HAP-1 (cell line): ENCODE results near the gene DKK3.

Experiments used
- DNase-seq, 2 experiments: peaks; one replicate each; pipeline ENCODE4 v3.0.0-alpha.2; 2016 to 2020; ENCODE audit warnings: low spot score in 2 of 2
- H3K27me3 ChIP-seq: fragments of 250-450 bp; sonication (Bioruptor Pico); 2 replicates; pipeline ENCODE4 v1.5.1; 2020; ENCODE audit warnings: low read depth, mild to moderate bottlenecking, moderate library complexity
- H3K36me3 ChIP-seq: fragments of 250-450 bp; sonication (Bioruptor Pico); replicated peaks from 2 replicates; pipeline ENCODE4 v1.5.1; 2020; ENCODE audit warnings: mild to moderate bottlenecking
- H3K4me1 ChIP-seq: fragments of 250-450 bp; sonication (Bioruptor Pico); 2 replicates; pipeline ENCODE4 v1.5.1; 2020; ENCODE audit warnings: mild to moderate bottlenecking
- H3K4me3 ChIP-seq: fragments of 250-450 bp; sonication (Bioruptor Pico); 2 replicates; pipeline ENCODE4 v1.5.1; 2020; ENCODE audit warnings: mild to moderate bottlenecking, moderate library complexity
- H3K9me3 ChIP-seq: fragments of 250-450 bp; sonication (Bioruptor Pico); 2 replicates; pipeline ENCODE4 v1.5.1; 2020; ENCODE audit warnings: mild to moderate bottlenecking, moderate library complexity
- in situ Hi-C: fragments of 300-500 bp; cut with MboI; formaldehyde crosslinking; loops from 3 replicates; pipeline ENCODE4 v1.14.3; 2020; ENCODE audit warnings: low sequenced_read_pairs, inconsistent platforms, mixed read lengths

The DKK3 gene

DNA sequence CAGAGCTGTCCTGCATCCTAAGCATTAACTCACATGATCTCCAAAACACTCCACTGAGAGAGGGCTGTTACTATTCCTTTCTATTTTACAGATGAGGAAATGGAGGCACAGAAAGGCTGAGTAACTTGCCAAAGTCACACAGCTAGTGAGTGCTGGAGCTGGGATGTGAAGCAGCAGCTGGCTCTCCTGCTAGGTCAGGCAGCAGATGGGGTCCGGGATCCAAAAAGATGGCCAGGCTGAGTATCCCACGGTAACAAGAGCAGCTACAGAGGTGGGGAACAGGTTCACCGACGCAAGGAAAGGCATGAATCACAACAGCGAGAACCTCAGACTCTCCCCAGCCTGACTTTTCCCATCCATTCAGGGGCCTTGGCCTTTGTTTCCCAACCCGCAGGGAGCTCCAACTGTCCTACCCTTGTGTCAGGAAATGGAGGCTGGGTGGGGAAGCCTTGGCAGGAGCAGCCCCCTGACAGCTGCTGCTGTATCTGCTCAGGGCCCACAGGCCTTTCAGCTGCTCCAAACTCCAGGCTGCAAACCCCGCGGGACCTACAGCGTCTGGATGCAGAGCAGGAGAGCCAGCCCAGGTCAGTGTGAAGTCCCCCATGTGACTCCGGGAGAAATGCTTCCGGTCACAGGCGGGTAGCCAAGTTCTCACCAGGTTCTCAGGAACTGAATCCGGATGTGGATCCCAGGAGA lies 29.5 kb downstream of the DKK3 start:
- H3K4me3 ChIP-seq: no peak overlapping the region
- H3K36me3 ChIP-seq: no peaks in the 10 kb centered on the region
- no peaks in the 10 kb centered on the region for H3K4me1 ChIP-seq
- H3K27me3 ChIP-seq: no peaks in the 10 kb centered on the region
- H3K9me3 ChIP-seq: no peaks in the 10 kb centered on the region
- no peak for DNase-seq
- in situ Hi-C loops: no loop called here

DNA sequence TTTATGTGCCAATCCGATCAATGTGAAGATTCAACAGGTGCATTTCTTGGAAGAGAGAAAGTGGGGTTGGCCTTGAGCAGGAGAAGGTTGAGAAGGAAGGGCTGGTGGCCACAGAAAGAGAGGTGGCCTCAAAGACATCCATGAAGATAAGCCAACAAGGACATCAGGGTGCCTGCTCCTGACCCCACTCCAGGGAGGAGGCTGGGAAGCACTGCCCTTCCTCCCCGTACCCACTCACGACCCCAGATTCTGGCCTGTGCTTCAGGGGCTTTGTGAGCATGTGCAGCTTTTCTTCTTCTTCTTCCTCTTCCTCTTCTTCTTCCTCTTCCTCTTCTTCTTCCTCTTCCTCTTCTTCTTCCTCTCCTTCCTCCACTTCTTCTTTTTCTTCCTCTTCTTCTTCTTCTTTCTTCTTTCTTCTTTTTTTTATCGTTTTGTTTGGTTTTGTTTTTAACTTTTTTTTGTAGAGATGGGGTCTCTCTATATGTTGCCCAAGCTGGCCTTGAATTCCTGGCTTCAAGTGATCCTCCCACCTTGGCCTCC lies 30.3 kb downstream of the DKK3 start:
- Histone ChIP-seq H3K4me3 (no peak overlapping the region), H3K9me3 (no peaks in the 10 kb centered on the region), H3K27me3 (no peaks in the 10 kb centered on the region), H3K36me3 (no peaks in the 10 kb centered on the region), H3K4me1 (no peaks in the 10 kb centered on the region)
- no peak for DNase-seq
- in situ Hi-C loops: no loop called here

DNA sequence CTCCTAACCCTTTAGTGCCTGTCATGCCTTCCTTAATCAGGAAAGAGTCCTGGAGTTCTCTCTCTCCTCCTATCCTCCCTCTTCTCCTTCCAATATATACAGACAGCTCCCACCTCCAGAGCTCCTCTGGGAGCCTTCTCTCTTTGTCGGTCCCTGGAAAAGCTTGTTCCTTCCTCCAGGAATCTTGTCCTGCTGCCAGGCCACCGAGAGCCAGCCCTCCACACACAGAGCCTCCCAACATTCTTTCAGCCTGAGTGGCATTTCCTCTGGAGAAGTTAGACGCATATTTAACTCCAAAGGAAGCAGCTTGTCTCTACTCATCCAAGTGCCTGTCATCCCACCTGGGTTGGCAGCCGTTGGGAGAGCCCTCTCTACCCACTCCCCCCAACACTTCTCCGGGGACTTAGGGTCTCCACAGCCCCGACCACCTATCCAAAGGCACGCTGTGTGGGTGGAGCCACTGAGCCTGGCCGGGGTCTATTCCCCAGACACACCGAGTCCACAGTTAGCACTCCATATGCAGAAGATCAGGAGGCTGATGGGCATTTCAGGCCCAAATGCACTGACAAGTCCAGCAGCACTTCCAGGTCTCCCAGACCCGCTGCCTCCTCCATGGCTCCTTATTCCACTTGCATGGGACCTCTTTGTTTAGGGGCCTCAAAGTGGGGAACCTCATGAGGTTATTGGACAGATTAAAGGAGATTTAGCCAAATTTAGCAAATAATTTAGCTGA lies 31.1 kb downstream of the DKK3 start:
- H3K9me3 ChIP-seq: no peaks in the 10 kb centered on the region
- no peaks in the 10 kb centered on the region for H3K36me3 ChIP-seq
- in situ Hi-C loops: no loop called here
- DNase-seq: no peak
- H3K27me3 ChIP-seq: no peaks in the 10 kb centered on the region
- no peak overlapping the region for H3K4me3 ChIP-seq
- H3K4me1 ChIP-seq: no peaks in the 10 kb centered on the region

DNA sequence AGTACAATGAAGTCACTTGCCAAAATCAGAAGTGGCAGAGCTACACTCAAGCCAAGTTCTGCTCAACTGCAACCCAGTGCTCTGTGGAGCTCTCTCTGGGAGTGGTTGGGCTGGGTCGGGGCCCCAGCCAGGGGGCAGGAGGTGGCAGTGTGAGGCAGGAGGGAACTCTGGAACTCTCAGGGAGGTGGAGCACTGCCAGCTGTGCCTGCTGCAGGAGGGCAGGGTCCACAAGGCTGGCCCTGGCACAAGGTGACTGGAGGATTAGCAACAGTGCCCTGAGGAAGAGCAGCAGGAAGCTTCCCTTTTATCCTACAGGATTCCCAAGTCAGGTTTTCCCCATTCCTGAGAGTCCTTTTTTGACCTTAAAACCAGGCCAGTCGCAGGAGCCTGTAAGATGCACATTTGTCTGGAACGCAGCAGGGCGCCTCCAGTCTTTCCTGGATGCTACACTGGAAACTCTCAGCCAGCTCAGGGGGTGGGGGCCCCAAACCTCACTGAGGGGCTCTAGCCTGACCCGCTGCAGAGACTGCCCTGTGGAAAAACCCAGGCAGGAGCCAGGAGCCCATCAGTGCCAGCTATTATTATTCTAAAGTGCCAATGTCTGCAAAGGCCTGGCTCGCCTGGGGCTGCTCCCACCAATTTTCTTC lies 31.8 kb downstream of the DKK3 start:
- Histone ChIP-seq H3K9me3 (no peaks in the 10 kb centered on the region), H3K36me3 (no peaks in the 10 kb centered on the region), H3K4me3 (no peak overlapping the region), H3K27me3 (no peaks in the 10 kb centered on the region), H3K4me1 (no peaks in the 10 kb centered on the region)
- DNase-seq: no peak
- in situ Hi-C loops: no loop called here

DNA sequence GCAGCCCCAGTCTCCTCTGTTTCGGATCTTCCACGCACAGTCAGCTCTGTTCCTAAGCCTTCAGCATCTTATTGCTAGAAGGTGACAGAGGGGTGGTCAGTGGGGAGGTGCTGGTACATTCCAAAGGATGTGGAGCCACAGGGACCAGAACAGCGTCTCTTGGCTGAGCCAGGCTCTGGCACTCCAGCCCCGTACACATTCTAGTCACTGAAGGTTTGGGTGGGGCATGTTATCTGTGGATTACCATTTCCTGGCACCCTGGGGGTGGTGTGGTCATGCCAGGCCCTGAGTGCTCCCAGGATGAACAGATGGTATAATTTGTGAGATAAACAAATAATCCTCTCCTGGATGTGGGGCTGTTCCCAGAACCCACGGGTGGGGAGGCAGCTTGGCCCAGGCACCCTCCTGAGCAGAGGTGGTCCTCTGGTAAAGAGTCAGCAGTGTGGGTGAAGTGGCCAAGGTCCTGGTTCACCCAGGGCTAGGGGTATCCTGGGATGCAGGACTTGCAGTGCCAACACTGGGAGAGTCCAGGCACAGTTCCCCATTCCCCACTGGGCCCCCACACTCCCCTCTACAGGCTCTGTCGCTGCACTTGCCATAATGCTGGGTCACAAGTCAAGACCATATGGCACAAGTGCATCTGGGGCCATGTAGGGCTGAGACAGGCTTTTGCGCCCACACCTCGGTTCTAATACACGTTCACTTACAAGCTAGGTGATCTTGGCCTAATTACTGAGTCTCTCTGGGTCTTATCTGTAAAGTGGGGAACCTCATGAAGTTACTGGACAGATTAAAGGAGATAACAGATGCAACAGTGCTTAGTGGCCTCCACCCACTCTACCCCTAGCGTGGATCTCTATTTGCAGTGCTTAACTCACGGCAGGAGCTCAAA lies 33.0 kb downstream of the DKK3 start:
- no peaks in the 10 kb centered on the region for H3K4me1 ChIP-seq
- H3K4me3 ChIP-seq: no peak overlapping the region
- H3K27me3 ChIP-seq: no peaks in the 10 kb centered on the region
- DNase-seq: no peak
- in situ Hi-C loops: no loop called here
- no peaks in the 10 kb centered on the region for H3K36me3 ChIP-seq
- H3K9me3 ChIP-seq: no peaks in the 10 kb centered on the region

DNA sequence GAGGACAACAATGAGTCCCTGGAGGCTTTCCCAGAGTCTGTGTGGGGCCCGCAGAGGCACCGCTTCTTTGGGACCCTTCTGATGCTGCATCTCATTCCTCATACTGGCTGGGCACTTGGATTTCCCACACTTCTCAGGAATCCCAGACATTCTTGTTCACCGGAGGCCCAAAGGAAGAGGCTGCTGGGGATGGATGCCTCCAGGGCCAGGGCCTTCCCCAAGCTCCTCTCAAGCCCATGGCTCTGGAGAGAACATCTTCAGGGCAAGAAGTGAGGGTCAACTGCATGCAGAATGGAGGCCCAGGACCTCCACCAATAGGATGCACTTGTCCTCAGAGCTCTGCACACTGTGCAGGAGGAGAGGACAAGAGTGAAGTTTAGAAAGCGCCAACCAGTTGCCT lies 34.6 kb downstream of the DKK3 start:
- no peak for DNase-seq
- Histone ChIP-seq H3K4me3 (no peak overlapping the region), H3K36me3 (no peaks in the 10 kb centered on the region), H3K9me3 (no peaks in the 10 kb centered on the region), H3K27me3 (no peaks in the 10 kb centered on the region), H3K4me1 (no peaks in the 10 kb centered on the region)
- in situ Hi-C loops: no loop called here

DNA sequence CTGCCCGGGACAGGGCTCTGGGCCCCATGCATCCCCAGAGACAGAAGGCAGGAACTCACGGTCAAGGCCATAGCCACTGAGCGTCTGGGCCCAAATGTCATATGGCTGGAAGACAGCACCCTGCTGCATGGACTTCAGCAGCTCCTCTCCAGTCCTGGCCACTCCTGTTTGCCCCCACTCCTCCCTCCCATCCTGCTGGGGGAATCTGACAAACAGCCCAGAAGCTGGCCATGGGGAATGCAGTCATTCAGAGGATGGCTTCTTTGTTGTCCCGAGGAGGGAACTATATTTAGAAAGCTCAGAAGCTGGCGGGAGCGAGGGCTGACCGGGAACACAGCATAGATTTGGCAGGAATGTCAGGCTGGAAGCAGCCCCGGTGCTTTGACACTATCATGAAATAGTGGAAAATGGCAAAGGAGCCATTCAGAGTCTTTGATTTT lies 35.0 kb downstream of the DKK3 start:
- in situ Hi-C loops: no loop called here
- Histone ChIP-seq H3K9me3 (no peaks in the 10 kb centered on the region), H3K4me1 (no peaks in the 10 kb centered on the region), H3K27me3 (no peaks in the 10 kb centered on the region), H3K4me3 (no peak overlapping the region), H3K36me3 (no peaks in the 10 kb centered on the region)
- DNase-seq: no peak

DNA sequence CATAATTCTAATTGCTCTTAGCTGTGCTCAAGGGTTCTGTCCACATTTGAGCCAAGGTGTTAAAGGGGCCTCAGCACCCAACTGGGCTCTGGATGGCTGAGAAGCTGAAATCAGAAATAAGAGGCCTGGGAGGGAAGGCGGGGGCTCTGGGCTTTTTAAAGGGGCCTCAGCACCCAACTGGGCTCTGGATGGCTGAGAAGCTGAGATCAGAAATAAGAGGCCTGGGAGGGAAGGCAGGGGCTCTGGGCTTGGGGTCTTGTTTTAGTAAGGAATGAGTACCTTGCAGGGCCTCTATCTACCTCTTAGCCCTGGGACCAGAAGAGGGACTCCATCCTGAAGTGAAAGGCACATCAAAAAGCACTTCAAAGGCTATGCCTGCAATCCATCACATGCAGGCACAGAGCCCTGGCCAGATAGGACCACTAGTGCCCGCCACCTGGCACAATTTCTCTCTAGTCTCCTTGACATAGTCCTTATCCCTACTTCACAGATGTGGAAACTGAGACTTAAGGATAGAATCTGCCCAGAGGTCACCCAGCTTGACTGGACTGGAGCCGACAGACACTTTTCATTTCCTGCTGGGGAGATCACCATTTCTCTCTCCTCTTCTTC lies 35.6 kb downstream of the DKK3 start:
- no peak for DNase-seq
- in situ Hi-C loops: no loop called here
- Histone ChIP-seq H3K9me3 (no peaks in the 10 kb centered on the region), H3K4me3 (no peak overlapping the region), H3K27me3 (no peaks in the 10 kb centered on the region), H3K36me3 (no peaks in the 10 kb centered on the region), H3K4me1 (no peaks in the 10 kb centered on the region)

DNA sequence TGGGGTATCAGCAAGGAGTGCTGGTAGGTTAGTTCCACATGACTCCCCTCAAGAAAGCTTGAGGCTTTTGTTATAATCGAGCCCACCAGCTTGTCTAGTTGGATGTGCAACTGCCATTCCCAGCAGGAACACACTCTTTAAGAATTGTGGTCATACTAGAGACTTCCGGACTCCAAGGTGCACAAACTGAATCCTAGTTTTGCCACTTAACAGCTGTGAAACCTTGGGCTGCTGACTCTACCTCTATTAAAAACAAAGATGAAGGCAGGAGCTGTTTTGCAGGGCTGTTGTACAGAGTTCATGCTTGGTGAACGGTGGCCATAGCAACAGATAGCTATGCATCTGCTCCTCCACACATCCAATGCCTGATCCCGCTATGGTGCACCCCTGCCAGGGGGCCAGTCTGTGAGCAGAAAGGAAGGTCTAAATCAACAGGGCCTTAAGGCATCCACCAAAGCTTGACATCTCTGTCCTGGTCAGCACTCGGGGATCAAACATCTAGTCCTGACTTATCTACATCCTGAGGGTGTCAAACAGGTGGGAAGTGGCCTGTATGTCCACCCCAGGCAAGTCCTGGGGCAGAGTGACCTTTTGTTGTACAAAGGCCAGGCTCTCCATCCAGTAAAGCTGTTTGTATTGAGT lies 36.4 kb downstream of the DKK3 start:
- Histone ChIP-seq H3K4me1 (no peaks in the 10 kb centered on the region), H3K9me3 (no peaks in the 10 kb centered on the region), H3K4me3 (no peak overlapping the region), H3K36me3 (no peaks in the 10 kb centered on the region), H3K27me3 (no peaks in the 10 kb centered on the region)
- DNase-seq: no peak
- in situ Hi-C loops: no loop called here

DNA sequence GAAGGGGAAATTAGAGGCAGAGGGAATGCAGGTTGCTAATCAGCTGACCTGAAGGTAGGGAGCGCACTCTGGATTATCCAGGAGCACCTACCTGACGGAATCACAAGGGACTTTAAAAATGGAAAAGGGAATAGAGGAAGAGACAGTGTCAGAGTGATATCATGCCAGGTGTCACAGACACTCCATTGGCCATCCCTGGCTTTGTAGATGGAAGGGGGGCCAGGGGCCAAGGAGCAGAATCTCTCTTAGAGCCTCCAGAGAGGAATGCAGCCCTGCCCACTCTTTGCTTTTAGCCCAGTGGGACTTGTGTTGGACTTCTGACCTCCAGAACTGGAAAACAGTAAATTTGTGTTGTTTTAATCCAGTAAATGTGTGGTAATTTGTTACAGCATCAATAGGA lies 37.9 kb downstream of the DKK3 start:
- in situ Hi-C loops: no loop called here
- Histone ChIP-seq H3K27me3 (no peaks in the 10 kb centered on the region), H3K4me1 (no peaks in the 10 kb centered on the region), H3K9me3 (no peaks in the 10 kb centered on the region), H3K4me3 (no peak overlapping the region), H3K36me3 (no peaks in the 10 kb centered on the region)
- no peak for DNase-seq

DNA sequence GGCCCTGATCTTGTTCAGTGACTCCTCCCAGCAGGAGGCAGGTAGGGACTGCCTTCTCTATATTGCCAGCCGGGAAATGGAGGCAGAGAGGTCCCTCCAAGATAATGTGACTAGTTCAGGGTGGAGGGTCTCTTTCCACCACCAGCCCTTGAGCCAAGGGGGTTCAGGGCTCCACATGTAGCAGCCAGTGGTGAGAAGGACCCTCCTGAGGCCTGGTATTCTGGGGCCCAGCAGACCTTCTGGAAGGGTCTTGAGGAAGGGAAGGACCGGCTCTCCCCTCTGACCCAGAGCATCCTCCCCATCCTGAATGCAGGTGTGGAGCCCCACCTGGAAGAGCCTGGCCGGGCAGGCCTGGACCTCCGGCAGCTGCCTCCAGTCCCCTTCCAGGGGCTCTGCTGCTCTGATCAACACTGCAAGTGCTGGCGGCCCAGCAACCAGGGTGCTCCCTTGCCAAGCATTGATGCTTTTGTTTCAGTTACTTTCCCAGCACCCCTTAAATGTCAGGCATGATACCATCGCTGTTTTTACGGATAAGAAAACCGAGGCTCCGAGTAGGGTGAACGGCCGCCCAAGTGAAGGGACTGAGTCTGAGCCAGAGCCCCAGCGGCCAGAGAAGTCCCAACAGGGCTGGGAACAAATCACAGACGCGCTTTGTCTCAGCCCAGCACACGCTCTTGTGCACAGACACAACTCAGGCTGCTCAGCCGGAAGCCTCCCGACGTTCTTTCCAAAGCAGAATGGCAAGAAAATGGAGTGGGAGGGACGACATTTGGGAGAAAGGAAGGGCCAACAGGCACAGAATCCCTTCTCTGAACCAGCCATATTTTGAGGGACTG lies 38.8 kb downstream of the DKK3 start:
- H3K36me3 ChIP-seq: no peaks in the 10 kb centered on the region
- H3K9me3 ChIP-seq: no peaks in the 10 kb centered on the region
- DNase-seq: no peak
- no peak overlapping the region for H3K4me3 ChIP-seq
- H3K4me1 ChIP-seq: no peaks in the 10 kb centered on the region
- H3K27me3 ChIP-seq: no peaks in the 10 kb centered on the region
- in situ Hi-C loops: no loop called here
